Subcutaneous adipose tissue (tissue), 4 donors: ENCODE data around the gene METTL16. TPM values are rescaled to one million over a fixed set of nuclear protein-coding genes. Genes with fewer than 3 reads are reported as not detected.

Experiments
- CTCF ChIP-seq: fragments of 450-650 bp; IDR thresholded peaks from one replicate; pipeline ENCODE4 v1.5.1; 2016; ENCODE audit warnings: low read depth, mild to moderate bottlenecking, control low read depth, antibody characterized with exemption, moderate library complexity
- total RNA-seq, 4 donors: library from RNA; depleted of rRNA; stranded (reverse); fragments of >200 nt; gene quantifications; one replicate each; pipeline ENCODE4 v1.1.0, GENCODE V29; 2016

Gene METTL16
- total RNA-seq, 4 donors from 2014 or later = 12.6 to 80.5 (median 25.3) TPM

DNA sequence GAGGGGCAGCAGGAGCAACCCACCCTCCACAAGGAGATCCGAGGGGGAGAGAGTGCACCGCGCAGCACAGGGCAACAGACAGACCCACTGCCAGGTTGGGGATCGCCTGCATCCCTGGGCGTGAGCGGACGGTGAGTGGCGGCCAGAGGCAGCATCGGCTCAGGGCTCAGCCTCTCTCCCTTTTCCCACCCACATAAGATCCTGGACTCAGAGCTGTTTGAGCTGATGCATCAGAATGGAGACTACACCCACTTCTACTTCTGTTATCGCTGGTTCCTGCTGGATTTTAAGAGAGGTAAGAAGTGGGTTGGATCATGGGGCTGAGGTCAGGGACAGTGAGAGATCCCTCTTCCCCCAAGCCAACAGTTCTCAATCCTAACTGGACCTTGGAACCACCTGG, 134.0 kb downstream of the METTL16 start:
- no peak for TF ChIP-seq CTCF

DNA sequence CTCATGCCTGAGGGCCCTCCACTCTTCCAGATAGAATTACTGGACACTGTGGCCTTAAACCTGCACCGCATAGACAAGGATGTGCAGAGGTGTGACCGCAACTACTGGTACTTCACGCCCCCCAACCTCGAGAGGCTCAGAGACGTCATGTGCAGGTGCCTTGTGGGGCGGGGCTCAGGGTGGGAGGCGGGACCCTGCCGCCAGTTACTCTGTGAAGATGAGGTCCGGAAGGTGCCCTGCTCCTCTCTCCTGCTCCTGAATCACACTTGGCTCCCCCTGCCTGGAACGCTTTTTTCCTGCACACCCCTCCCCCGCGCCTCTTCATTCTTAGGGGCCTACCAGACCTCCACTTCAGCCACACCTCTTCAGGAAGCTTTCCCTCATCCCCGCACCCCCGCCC, 135.6 kb downstream of the METTL16 start:
- no peak for TF ChIP-seq CTCF

GRCh38 chr17:2375406-2375805, 136.3 kb downstream of the METTL16 start:
- TF ChIP-seq CTCF = no peak

DNA sequence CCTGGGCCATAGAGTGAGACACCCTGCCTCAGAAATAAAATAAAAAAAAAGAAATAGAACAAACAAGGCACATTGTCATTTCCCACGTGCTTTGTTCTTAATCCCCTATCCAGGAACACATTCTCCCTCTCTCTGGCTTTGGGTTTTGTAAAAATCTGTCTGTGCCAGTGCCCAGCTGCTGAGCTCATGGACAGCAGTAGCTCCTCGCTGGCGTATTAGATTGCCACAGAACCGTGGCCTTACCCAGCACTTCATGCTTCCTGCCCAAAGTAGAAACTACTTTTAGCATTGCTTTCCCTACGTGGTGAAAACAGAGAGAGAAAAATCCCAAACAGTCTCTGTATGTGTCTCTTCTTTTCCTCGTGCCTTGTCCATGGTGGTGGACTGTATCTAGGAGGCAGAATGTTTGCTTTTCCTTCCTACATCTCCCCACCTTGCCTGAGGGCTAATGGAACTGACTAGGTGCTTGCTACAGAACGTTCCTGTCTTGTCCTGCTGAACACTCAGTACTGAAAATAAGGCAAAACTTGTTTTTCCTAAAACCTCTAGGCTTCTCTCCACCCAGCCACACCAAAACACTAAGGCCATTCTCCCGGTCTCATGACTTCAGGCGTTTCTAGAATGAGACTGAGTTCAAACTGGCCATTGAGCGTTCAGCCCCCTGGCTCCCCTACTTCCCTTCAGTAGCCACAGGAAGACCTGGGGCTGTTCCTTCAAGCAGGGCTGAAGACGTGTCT, 137.0 kb downstream of the METTL16 start:
- TF ChIP-seq CTCF = no peak

DNA sequence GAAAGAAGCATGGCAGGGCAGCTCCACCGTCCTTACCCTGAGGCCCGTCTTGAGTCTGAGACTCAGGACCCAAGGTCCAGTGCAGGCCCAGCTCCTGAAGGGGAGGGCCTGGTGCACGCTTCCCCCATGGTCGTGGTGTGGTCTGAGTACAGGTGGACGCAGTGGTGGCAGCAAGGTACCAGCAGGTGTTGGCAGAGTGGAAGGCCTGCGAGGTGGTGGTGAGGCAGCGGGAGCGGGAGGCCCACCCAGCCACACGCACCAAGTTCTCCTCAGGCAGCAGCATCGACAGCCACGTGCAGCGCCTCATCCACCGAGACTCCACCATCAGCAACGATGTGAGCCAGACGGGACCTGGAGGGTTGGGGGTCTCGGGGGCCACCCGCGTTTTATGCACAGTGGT, 138.5 kb downstream of the METTL16 start:
- TF ChIP-seq CTCF = no peak

- TF ChIP-seq CTCF = no peak
Observed at GRCh38 chr17:2372681-2373080, 139.0 kb downstream of the METTL16 start.

GRCh38 chr17:2372180-2372579, 139.5 kb downstream of the METTL16 start:
- TF ChIP-seq CTCF = no peak
